HUES6 (cell line): ENCODE measurements around the gene TSPAN11.

Experiments used
- H3K27ac ChIP-seq: 2 replicates; pipeline ENCODE4 v1.7.0; 2013; ENCODE audit warnings: low read depth, mild to moderate bottlenecking, low read length, inconsistent platforms
- H3K27me3 ChIP-seq: 2 replicates; pipeline ENCODE4 v1.6.1; 2013; ENCODE audit warnings: low read length; ENCODE audit not compliant: control insufficient read depth, insufficient read depth
- H3K36me3 ChIP-seq: 2 replicates; pipeline ENCODE4 v1.6.1; 2013; ENCODE audit warnings: low read length; ENCODE audit not compliant: control insufficient read depth, insufficient read depth
- H3K4me1 ChIP-seq: 2 replicates; pipeline ENCODE4 v1.6.1; 2013; ENCODE audit warnings: low read length; ENCODE audit not compliant: control insufficient read depth, insufficient read depth
- H3K4me3 ChIP-seq: 2 replicates; pipeline ENCODE4 v1.5.1; 2013; ENCODE audit warnings: low read depth, low read length
- H3K9ac ChIP-seq: one replicate; pipeline ENCODE4 v1.6.1; 2013; ENCODE audit warnings: mild to moderate bottlenecking, low read length
- H3K9me3 ChIP-seq: 2 replicates; pipeline ENCODE4 v1.6.1; 2013; ENCODE audit warnings: low read depth, low read length; ENCODE audit not compliant: control insufficient read depth, insufficient read depth

Gene TSPAN11, protein sequence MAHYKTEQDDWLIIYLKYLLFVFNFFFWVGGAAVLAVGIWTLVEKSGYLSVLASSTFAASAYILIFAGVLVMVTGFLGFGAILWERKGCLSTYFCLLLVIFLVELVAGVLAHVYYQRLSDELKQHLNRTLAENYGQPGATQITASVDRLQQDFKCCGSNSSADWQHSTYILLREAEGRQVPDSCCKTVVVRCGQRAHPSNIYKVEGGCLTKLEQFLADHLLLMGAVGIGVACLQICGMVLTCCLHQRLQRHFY

DNA sequence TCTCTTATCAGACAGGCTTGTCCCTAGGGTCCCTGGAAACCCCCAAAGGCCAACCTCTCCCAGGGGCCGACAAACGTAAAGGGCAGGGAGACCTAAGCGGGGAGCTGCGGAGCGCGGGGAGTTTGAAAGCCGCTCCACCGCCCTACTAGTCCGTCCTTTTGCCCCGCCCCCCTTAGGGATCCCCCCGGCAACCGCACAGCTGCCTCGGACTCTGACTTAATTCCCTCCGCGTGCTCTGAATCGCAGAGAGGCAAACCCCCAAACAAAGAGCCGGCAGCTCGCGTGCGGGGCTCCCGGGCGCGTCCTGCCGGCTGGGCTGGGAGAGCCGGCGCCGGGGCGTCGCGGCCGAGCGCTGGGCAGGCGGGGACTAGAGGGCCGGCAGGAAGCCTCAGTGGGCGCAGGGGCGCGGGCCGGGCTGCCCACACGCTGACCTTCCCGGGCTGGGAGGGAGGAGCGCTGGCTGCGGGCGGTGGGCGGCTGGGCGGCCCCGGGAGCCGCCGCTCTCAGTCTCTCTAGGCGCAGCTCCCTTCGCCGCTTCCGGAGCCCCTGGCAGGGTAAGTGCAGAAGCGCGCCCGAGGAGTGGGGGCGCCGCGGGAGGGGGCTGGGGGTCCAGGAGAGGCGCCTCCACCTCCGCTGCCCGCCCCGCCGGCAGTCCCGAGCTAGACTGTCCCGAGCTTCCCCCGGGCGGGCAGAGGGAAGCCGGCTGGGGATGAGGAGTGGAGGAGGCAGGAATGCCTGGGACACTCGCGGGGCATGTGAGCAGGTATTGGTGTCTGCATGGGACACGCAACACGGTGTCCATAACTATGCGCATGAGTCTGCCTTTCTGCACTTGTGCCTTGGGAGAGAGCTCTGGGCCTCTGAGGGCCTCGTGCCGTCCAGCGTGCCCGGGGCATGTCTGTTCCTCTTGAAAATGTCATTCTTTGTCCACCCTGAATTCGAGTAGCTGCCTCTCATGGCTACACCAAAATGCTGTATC lies at the start of gene TSPAN11:
Gene TSPAN11, plus strand, starts transcription at position 506 of the 979 bp plus-strand sequence. CDS start 27,244 bp downstream, outside the sequence.
- Histone ChIP-seq H3K9me3 (no peaks in the 10 kb centered on the region), H3K9ac (peak within 1 kb of the TSS; percentile 24), H3K27me3 (peaks cover 54% of the 10 kb centered on the region), H3K4me1 (peaks cover 26% of the 10 kb centered on the region), H3K4me3 (peak within 1 kb of the TSS; percentile 64), H3K36me3 (no peaks in the 10 kb centered on the region), H3K27ac (no peak within 1 kb of the TSS)

DNA sequence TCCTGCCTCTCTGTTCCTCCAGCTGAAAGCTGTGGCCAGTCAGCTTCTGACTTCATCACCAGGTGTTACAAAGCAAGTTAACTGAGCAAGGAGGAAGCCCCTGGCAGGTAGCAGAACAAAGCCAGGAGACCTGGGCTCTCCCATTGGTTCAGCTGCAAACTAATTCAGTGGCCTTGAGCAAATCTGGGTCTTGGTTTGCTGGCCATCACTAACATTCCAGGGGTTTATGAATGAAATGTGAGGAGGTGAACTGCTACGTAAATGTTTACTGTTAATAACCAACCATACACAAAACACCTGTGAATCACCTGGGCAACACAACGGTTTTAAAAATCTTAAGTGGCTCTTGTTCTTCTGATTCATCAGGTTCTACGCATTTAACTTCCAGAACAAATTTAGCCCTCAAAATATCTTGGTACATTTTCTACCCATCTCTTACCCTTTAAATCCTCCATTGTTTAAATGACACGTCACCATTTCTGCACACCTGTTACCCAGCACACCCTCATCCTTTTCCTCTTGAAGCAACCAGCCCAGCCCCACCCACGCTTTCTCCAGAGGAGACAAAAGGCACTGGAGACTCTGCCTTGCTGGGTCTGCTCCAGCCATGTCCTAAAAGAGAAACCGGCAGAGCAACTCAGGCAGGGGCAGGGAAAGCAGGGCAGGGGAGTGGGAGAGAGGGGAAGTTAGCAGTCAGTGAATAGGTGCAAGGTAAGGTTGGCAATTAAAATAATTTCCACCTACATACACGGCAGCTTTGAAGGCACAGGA lies 49.3 kb upstream of the TSPAN11 start:
- Histone ChIP-seq H3K36me3 (no peaks in the 10 kb centered on the region), H3K27ac (no peak overlapping the region), H3K4me1 (peaks cover 7% of the 10 kb centered on the region; the same call in 1 of the 2 replicates), H3K9ac (no peak overlapping the region), H3K4me3 (no peak overlapping the region), H3K27me3 (peaks cover 6% of the 10 kb centered on the region; the same call in 1 of the 2 replicates), H3K9me3 (no peaks in the 10 kb centered on the region)

DNA sequence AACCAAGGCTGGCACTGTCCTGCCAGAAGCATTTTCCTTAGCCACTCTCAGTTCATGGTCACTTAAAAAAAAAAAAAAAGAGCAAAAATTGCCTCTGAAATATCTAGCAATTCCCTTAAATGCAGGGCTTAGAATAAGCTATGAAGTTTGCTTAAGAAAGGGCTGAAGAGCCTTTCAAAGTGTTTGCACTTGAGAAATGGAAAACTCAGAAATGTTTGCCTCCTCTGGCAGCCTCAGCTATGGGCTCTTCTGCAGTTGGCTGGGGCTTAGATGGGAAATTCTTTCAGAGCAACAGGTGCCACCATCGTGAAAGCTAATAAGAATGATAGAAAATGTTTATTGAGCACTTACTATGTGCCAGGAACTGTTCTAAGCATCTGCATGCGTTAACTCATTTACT lies 48.5 kb upstream of the TSPAN11 start:
- Histone ChIP-seq H3K36me3 (no peaks in the 10 kb centered on the region), H3K9me3 (no peaks in the 10 kb centered on the region), H3K4me1 (peaks cover 7% of the 10 kb centered on the region; the same call in 1 of the 2 replicates), H3K27ac (no peak overlapping the region), H3K4me3 (no peak overlapping the region), H3K9ac (no peak overlapping the region), H3K27me3 (peaks cover 6% of the 10 kb centered on the region; the same call in 1 of the 2 replicates)

DNA sequence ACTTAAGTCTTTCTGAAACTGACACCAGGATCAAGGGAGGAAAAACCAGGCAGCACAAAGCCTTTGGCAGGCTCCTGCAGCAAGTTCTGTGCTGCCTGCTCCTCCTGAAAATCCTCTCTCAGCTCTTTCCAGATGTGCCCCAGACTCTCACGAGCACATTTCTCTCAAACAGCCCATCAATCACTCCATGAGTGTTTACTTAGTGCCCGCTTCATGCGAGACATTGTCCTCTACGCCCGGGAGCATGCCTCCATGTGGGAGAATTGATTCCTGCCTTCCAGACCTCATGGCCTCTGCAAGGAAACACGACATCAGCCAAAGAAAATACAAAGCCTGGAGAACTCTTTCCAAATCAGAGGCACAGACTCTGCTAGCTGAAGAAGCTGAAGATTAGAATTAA lies 46.5 kb upstream of the TSPAN11 start:
- H3K9me3 ChIP-seq, result no peaks in the 10 kb centered on the region
- H3K27me3 ChIP-seq, result peaks cover 6% of the 10 kb centered on the region; the same call in 1 of the 2 replicates
- peaks cover 1% of the 10 kb centered on the region; the same call in 1 of the 2 replicates for H3K4me1 ChIP-seq
- H3K36me3 ChIP-seq, result no peaks in the 10 kb centered on the region
- no peak overlapping the region for H3K27ac ChIP-seq
- no peak overlapping the region for H3K9ac ChIP-seq
- H3K4me3 ChIP-seq, result no peak overlapping the region

DNA sequence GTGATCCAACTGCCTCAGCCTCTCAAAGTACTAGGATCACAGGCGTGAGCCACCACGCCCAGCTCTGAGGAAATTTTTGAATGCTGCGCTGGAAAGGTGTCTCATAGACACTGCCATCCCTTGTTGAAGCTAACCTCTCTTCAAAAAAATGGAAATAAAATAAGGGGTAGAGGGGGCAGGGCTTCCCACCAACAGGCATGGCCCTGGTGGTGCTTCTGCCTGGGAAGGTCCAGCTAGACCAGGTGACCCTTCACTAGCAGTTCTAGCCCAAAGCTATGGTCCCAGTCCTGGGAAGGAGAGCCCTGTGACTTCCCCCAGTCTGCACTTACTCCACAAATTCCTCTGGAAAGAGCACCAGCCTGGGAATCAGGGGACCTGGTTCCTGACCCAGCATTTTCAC lies 45.7 kb upstream of the TSPAN11 start:
- no peaks in the 10 kb centered on the region for H3K9me3 ChIP-seq
- no peak overlapping the region for H3K27ac ChIP-seq
- H3K9ac ChIP-seq, result no peak overlapping the region
- H3K27me3 ChIP-seq, result peaks cover 6% of the 10 kb centered on the region; the same call in 1 of the 2 replicates
- no peaks in the 10 kb centered on the region for H3K4me1 ChIP-seq
- no peaks in the 10 kb centered on the region for H3K36me3 ChIP-seq
- no peak overlapping the region for H3K4me3 ChIP-seq

DNA sequence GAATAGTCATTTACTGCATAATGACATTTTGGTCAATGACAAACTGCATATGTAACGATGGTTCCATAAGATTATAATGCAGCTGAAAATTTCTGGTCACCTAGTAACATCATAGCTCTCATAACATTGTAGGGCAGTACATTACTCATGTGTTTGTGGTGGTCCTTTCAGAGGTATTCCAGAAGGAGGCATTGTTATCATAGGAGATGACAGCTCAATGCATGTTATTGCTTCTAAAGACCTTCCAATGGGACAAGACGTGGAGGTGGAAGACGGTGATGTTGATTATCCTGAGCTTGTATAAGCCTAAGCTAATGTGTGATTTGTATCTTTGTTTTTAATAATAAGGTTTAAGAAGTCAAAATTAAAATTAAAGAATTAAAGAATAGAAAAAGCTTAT lies 43.8 kb upstream of the TSPAN11 start:
- no peak overlapping the region for H3K9ac ChIP-seq
- H3K27me3 ChIP-seq, result peaks cover 6% of the 10 kb centered on the region; the same call in 1 of the 2 replicates
- H3K4me3 ChIP-seq, result no peak overlapping the region
- no peaks in the 10 kb centered on the region for H3K4me1 ChIP-seq
- H3K36me3 ChIP-seq, result no peaks in the 10 kb centered on the region
- H3K9me3 ChIP-seq, result peaks cover 2% of the 10 kb centered on the region; the same call in 1 of the 2 replicates
- no peak overlapping the region for H3K27ac ChIP-seq

DNA sequence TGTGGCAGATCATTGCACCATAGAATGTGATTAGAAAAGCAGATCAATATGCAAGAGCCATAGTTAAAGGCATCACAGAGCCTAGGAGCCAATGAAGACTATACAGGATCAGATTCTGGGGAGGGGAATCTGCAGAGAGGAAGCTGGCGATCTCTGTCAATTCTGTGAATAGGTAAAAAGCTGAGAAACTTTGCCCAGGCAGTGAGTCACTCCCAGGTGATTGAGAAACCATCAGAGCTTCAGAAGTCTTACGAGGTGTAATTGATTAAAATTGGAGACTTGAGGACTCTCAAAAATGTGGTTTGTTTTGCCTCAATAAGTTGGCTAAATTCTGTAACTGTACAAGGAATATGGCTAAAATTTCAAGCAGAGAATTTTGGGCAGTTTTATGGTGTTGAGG lies 41.7 kb upstream of the TSPAN11 start:
- Histone ChIP-seq H3K9ac (no peak overlapping the region), H3K36me3 (no peaks in the 10 kb centered on the region), H3K4me1 (no peaks in the 10 kb centered on the region), H3K27me3 (peaks cover 4% of the 10 kb centered on the region; the same call in 1 of the 2 replicates), H3K4me3 (no peak overlapping the region), H3K9me3 (peaks cover 3% of the 10 kb centered on the region; the same call in 1 of the 2 replicates), H3K27ac (no peak overlapping the region)

DNA sequence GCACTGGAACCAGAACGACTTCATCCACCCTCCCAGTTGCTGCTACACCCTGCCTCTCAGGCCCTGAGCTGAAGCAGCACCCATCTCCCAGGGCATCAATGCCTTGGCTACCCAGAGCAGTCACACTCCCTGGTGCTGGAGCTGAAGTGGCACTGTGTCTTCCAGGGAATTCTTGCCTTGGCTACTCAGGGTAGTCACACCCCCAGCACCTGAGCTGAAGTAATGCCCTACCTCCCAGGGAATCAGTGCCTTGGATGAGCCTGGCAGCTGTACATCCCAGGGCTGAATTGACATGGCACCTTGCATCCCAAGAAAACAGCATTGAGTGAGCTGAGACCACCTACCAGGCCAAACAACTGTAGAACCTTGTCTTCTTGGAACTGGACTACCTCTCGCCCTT lies 41.2 kb upstream of the TSPAN11 start:
- Histone ChIP-seq H3K27me3 (peaks cover under 1% of the 10 kb centered on the region; the same call in 1 of the 2 replicates), H3K27ac (no peak overlapping the region), H3K4me1 (no peaks in the 10 kb centered on the region), H3K9ac (no peak overlapping the region), H3K4me3 (no peak overlapping the region), H3K9me3 (peaks cover 3% of the 10 kb centered on the region; the same call in 1 of the 2 replicates), H3K36me3 (no peaks in the 10 kb centered on the region)

DNA sequence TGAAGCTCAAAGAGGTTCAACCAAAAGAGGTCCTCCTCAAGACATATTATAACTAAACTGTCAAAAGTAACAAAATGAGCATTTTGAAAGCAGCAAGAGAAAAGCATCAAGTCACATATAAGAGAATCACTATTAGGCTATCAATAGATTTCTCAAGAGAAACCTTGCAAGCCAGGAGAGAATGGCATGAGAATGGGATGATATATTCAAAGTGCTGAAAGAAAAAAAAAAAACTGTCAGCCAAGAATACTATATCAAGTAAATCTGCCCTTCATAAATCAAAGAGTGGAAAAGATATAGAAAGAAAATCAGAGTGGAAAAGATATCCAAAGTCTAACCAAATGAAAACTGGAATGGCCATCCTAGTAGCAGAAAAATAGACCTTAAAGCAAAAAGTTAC lies 39.3 kb upstream of the TSPAN11 start:
- H3K4me3 ChIP-seq, result no peak overlapping the region
- H3K27ac ChIP-seq, result no peak overlapping the region
- no peaks in the 10 kb centered on the region for H3K27me3 ChIP-seq
- H3K9ac ChIP-seq, result no peak overlapping the region
- no peaks in the 10 kb centered on the region for H3K36me3 ChIP-seq
- H3K4me1 ChIP-seq, result no peaks in the 10 kb centered on the region
- peaks cover 3% of the 10 kb centered on the region; the same call in 1 of the 2 replicates for H3K9me3 ChIP-seq

DNA sequence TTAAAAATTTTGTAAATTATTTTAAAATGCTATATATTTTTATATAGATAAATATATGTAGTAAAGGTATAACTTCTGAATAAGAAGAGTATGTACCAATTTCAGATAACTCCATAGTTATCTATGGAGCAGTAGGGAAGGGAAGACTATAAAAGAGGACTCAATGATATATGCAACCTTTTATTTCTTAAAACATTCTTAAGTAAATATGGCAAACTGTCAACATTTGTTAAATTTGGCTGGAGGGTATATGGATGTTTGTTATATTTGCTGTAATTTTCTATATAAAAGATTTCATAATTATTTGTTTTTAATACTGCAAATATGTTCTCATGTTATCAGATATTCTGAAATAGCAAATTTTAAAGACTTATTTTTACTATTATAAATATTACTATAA lies 38.3 kb upstream of the TSPAN11 start:
- no peaks in the 10 kb centered on the region for H3K36me3 ChIP-seq
- H3K27me3 ChIP-seq, result no peaks in the 10 kb centered on the region
- H3K4me3 ChIP-seq, result no peak overlapping the region
- H3K27ac ChIP-seq, result no peak overlapping the region
- H3K9me3 ChIP-seq, result peaks cover 3% of the 10 kb centered on the region; the same call in 1 of the 2 replicates
- no peaks in the 10 kb centered on the region for H3K4me1 ChIP-seq
- H3K9ac ChIP-seq, result no peak overlapping the region
